Measurements from ENCODE around the gene CLTC.

CLTC gene

GRCh38 chr17:59666235-59666634, 46.5 kb downstream of the CLTC start:
- Mint-ChIP-seq H3K36me3 (ENCODE audit: low read depth) (peaks cover 63% of the 10 kb centered on the region), H3K4me3 (no peak overlapping the region), H3K27me3 (ENCODE audit: low read depth) (no peaks in the 10 kb centered on the region), H3K27ac (no peak overlapping the region), H3K4me1 (no peaks in the 10 kb centered on the region), H3K9me3 (no peaks in the 10 kb centered on the region)
- no peak for TF ChIP-seq CTCF (IDR thresholded peaks at IDR 0.05; ENCODE audit: unreplicated experiment in 3 of 3)

GRCh38 chr17:59668816-59669215, 49.1 kb downstream of the CLTC start:
- no peak for TF ChIP-seq CTCF (IDR thresholded peaks at IDR 0.05; ENCODE audit: unreplicated experiment in 3 of 3)
- Mint-ChIP-seq H3K27me3 (ENCODE audit: low read depth) (no peaks in the 10 kb centered on the region), H3K36me3 (ENCODE audit: low read depth) (peaks cover 58% of the 10 kb centered on the region), H3K4me3 (no peak overlapping the region), H3K9me3 (no peaks in the 10 kb centered on the region), H3K4me1 (no peaks in the 10 kb centered on the region), H3K27ac (peak overlapping the region; percentile 59 to 85 (median 63))

- Mint-ChIP-seq H3K27ac (peak overlapping the region; percentile 59 to 85 (median 61)), H3K4me3 (no peak overlapping the region), H3K4me1 (no peaks in the 10 kb centered on the region), H3K9me3 (no peaks in the 10 kb centered on the region), H3K27me3 (ENCODE audit: low read depth) (no peaks in the 10 kb centered on the region), H3K36me3 (ENCODE audit: low read depth) (peaks cover 56% of the 10 kb centered on the region)
- TF ChIP-seq CTCF (IDR thresholded peaks at IDR 0.05; ENCODE audit: unreplicated experiment in 3 of 3) = no peak
These were observed 49.7 kb downstream of the CLTC start for GRCh38 chr17:59669411-59669810.

- H3K4me3 Mint-ChIP-seq = no peak overlapping the region
- H3K27ac Mint-ChIP-seq = peak overlapping the region; percentile 59 to 85 (median 61)
- H3K4me1 Mint-ChIP-seq = no peaks in the 10 kb centered on the region
- no peaks in the 10 kb centered on the region for H3K9me3 Mint-ChIP-seq
- H3K36me3 Mint-ChIP-seq (ENCODE audit: low read depth) = peaks cover 56% of the 10 kb centered on the region
- no peak for TF ChIP-seq CTCF (IDR thresholded peaks at IDR 0.05; ENCODE audit: unreplicated experiment in 3 of 3)
- no peaks in the 10 kb centered on the region for H3K27me3 Mint-ChIP-seq (ENCODE audit: low read depth)
These were observed 50.2 kb downstream of the CLTC start for GRCh38 chr17:59669944-59670343.

- no peak for TF ChIP-seq CTCF (IDR thresholded peaks at IDR 0.05; ENCODE audit: unreplicated experiment in 3 of 3)
- Mint-ChIP-seq H3K27me3 (ENCODE audit: low read depth) (no peaks in the 10 kb centered on the region), H3K4me1 (no peaks in the 10 kb centered on the region), H3K4me3 (no peak overlapping the region), H3K36me3 (ENCODE audit: low read depth) (peaks cover 62% of the 10 kb centered on the region), H3K9me3 (no peaks in the 10 kb centered on the region), H3K27ac (peak overlapping the region; percentile 59 to 85 (median 70))
These were observed 51.7 kb downstream of the CLTC start for GRCh38 chr17:59671386-59671785.

- no peaks in the 10 kb centered on the region for H3K9me3 Mint-ChIP-seq
- no peaks in the 10 kb centered on the region for H3K27me3 Mint-ChIP-seq (ENCODE audit: low read depth)
- peaks cover 62% of the 10 kb centered on the region for H3K36me3 Mint-ChIP-seq (ENCODE audit: low read depth)
- H3K4me3 Mint-ChIP-seq = no peak overlapping the region
- H3K4me1 Mint-ChIP-seq = no peaks in the 10 kb centered on the region
- no peak for TF ChIP-seq CTCF (IDR thresholded peaks at IDR 0.05; ENCODE audit: unreplicated experiment in 3 of 3)
- no peak overlapping the region for H3K27ac Mint-ChIP-seq
These were observed 55.5 kb downstream of the CLTC start for GRCh38 chr17:59675231-59675630.
